ENCODE measurements around the gene CNOT3.

DNA sequence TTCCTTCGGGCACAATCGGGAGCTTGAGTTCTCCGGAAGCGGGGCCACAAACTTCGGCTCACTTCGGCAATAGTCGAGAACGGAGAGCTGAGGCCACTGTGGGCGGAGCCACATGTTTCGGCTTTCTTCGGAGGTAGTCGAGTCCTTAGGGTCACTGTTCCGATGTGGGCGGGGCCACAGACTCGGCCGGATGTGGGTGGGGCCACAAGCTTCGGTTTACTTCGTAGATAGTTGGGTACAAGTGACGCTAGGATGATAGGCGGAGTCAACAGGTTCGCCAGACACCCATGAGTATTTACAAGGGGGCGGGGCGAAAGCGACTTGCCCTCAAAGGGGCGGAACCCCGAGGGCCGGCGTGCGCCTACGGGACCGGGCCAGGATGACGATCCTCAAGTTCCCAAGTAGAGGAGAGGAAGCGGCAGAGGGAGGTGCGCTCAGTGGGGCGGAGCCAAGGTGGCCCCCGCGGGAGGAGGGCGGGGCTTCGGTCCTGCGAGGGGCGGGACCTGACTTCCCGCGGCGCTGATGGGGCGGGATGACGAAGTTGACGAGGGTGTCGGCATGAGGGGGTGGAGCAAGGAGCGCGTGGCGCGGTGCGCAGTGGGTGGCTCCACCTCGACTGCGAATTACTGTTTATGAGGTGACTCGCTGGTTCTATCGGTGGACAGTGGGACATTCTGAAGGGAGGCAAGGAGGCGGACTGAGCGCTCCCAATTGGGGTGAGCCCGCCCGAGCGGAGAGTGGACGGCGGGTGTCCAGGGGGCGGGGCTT, 52.4 kb downstream of the CNOT3 start:
- TF ChIP-seq, protein P1, sequence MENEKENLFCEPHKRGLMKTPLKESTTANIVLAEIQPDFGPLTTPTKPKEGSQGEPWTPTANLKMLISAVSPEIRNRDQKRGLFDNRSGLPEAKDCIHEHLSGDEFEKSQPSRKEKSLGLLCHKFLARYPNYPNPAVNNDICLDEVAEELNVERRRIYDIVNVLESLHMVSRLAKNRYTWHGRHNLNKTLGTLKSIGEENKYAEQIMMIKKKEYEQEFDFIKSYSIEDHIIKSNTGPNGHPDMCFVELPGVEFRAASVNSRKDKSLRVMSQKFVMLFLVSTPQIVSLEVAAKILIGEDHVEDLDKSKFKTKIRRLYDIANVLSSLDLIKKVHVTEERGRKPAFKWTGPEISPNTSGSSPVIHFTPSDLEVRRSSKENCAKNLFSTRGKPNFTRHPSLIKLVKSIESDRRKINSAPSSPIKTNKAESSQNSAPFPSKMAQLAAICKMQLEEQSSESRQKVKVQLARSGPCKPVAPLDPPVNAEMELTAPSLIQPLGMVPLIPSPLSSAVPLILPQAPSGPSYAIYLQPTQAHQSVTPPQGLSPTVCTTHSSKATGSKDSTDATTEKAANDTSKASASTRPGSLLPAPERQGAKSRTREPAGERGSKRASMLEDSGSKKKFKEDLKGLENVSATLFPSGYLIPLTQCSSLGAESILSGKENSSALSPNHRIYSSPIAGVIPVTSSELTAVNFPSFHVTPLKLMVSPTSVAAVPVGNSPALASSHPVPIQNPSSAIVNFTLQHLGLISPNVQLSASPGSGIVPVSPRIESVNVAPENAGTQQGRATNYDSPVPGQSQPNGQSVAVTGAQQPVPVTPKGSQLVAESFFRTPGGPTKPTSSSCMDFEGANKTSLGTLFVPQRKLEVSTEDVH (IDR thresholded peaks at IDR 0.05; ENCODE audit: low read depth, partially characterized antibody), result peak; percentile 74
- TF ChIP-seq FOXM1 (IDR thresholded peaks at IDR 0.05; ENCODE audit: low read depth) (no peak), FOXM1 (CRISPR knock-in tag; IDR thresholded peaks at IDR 0.05; ENCODE audit: low read depth) (no peak), SP2 (IDR thresholded peaks at IDR 0.05; ENCODE audit: extremely low read depth, low read depth, low read length, poor library complexity, severe bottlenecking) (no peak), EP400 (IDR thresholded peaks at IDR 0.05) (peak; percentile 99), ETV1 (tag; conservative IDR thresholded peaks at IDR 0.05; ENCODE audit: low read depth) (no peak)
- TF ChIP-seq, protein P2, sequence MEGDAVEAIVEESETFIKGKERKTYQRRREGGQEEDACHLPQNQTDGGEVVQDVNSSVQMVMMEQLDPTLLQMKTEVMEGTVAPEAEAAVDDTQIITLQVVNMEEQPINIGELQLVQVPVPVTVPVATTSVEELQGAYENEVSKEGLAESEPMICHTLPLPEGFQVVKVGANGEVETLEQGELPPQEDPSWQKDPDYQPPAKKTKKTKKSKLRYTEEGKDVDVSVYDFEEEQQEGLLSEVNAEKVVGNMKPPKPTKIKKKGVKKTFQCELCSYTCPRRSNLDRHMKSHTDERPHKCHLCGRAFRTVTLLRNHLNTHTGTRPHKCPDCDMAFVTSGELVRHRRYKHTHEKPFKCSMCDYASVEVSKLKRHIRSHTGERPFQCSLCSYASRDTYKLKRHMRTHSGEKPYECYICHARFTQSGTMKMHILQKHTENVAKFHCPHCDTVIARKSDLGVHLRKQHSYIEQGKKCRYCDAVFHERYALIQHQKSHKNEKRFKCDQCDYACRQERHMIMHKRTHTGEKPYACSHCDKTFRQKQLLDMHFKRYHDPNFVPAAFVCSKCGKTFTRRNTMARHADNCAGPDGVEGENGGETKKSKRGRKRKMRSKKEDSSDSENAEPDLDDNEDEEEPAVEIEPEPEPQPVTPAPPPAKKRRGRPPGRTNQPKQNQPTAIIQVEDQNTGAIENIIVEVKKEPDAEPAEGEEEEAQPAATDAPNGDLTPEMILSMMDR (IDR thresholded peaks at IDR 0.05 in 2 of 3, conservative IDR thresholded peaks at IDR 0.05 in 1 of 3; ENCODE audit: insufficient read depth in 2 of 3, low read depth in 1 of 3, low read length in 3 of 3), result no peak
- TF ChIP-seq, protein P3, sequence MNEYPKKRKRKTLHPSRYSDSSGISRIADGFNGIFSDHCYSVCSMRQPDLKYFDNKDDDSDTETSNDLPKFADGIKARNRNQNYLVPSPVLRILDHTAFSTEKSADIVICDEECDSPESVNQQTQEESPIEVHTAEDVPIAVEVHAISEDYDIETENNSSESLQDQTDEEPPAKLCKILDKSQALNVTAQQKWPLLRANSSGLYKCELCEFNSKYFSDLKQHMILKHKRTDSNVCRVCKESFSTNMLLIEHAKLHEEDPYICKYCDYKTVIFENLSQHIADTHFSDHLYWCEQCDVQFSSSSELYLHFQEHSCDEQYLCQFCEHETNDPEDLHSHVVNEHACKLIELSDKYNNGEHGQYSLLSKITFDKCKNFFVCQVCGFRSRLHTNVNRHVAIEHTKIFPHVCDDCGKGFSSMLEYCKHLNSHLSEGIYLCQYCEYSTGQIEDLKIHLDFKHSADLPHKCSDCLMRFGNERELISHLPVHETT (CRISPR knock-in tag; conservative IDR thresholded peaks at IDR 0.05 in 1 of 2, IDR thresholded peaks at IDR 0.05 in 1 of 2), result no peak; a peak in 1 of 4 replicates
- TF ChIP-seq, protein P4, sequence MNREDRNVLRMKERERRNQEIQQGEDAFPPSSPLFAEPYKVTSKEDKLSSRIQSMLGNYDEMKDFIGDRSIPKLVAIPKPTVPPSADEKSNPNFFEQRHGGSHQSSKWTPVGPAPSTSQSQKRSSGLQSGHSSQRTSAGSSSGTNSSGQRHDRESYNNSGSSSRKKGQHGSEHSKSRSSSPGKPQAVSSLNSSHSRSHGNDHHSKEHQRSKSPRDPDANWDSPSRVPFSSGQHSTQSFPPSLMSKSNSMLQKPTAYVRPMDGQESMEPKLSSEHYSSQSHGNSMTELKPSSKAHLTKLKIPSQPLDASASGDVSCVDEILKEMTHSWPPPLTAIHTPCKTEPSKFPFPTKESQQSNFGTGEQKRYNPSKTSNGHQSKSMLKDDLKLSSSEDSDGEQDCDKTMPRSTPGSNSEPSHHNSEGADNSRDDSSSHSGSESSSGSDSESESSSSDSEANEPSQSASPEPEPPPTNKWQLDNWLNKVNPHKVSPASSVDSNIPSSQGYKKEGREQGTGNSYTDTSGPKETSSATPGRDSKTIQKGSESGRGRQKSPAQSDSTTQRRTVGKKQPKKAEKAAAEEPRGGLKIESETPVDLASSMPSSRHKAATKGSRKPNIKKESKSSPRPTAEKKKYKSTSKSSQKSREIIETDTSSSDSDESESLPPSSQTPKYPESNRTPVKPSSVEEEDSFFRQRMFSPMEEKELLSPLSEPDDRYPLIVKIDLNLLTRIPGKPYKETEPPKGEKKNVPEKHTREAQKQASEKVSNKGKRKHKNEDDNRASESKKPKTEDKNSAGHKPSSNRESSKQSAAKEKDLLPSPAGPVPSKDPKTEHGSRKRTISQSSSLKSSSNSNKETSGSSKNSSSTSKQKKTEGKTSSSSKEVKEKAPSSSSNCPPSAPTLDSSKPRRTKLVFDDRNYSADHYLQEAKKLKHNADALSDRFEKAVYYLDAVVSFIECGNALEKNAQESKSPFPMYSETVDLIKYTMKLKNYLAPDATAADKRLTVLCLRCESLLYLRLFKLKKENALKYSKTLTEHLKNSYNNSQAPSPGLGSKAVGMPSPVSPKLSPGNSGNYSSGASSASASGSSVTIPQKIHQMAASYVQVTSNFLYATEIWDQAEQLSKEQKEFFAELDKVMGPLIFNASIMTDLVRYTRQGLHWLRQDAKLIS (CRISPR knock-in tag; IDR thresholded peaks at IDR 0.05), result peak; percentile 79; the same call in 1 of the 2 replicates

All from K562 (cell line).